Measurements from ENCODE around the gene EIF5A2. TPM values are rescaled to one million over a fixed set of nuclear protein-coding genes. Genes with fewer than 3 reads are reported as not detected.
A peak's percentile ranks its signal among the peaks of the same experiment; 100 is the strongest.

The EIF5A2 gene
- 6.1 and 6.9 TPM in 2 replicates for total RNA-seq

- TF ChIP-seq, protein P1, sequence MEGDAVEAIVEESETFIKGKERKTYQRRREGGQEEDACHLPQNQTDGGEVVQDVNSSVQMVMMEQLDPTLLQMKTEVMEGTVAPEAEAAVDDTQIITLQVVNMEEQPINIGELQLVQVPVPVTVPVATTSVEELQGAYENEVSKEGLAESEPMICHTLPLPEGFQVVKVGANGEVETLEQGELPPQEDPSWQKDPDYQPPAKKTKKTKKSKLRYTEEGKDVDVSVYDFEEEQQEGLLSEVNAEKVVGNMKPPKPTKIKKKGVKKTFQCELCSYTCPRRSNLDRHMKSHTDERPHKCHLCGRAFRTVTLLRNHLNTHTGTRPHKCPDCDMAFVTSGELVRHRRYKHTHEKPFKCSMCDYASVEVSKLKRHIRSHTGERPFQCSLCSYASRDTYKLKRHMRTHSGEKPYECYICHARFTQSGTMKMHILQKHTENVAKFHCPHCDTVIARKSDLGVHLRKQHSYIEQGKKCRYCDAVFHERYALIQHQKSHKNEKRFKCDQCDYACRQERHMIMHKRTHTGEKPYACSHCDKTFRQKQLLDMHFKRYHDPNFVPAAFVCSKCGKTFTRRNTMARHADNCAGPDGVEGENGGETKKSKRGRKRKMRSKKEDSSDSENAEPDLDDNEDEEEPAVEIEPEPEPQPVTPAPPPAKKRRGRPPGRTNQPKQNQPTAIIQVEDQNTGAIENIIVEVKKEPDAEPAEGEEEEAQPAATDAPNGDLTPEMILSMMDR (IDR thresholded peaks at IDR 0.05) = no peak
- ChIA-PET POLR2A (interaction anchor here (1.0 to 3.2 kb wide), 4 partner anchors 38 to 685 kb away, joined by 3 to 42 read pairs (median 5); partner anchors contain the start of gene RPL22L1), CTCF (interaction anchor here (0.5 to 0.9 kb wide), 2 partner anchors 39 to 593 kb away, joined by 3 to 4 read pairs; no protein-coding TSS in a partner anchor)
- peak within 1 kb of the TSS; percentile 94 for H3K4me3 Mint-ChIP-seq
- DNase-seq = peak; percentile 77
- peaks cover 14% of the 10 kb centered on the region for H3K9me3 Mint-ChIP-seq
- H3K27me3 Mint-ChIP-seq = no peaks in the 10 kb centered on the region
- H3K27ac Mint-ChIP-seq = peak within 1 kb of the TSS; percentile 86
- intact Hi-C loops (cut with micrococcal nuclease) = loop anchor here (1.0 to 10.0 kb wide), 4 partner anchors 38 to 1143 kb away; partner anchors contain the start of genes RPL22L1, SKIL, TERC and TNIK
- H3K36me3 Mint-ChIP-seq (ENCODE audit: low read depth) = peaks cover 2% of the 10 kb centered on the region
- H3K4me1 Mint-ChIP-seq = peaks cover 18% of the 10 kb centered on the region
- peak; percentile 95 for ATAC-seq (ENCODE audit: low read depth)
Observed at GRCh38 chr3:170908235-170909116, at the start of gene EIF5A2. Gene EIF5A2 (minus strand): TSS chr3:170908637. CDS start chr3:170907806, 831 bp downstream.

GRCh38 chr3:170956647-170957046 is 48.2 kb upstream of the EIF5A2 start:
- Mint-ChIP-seq H3K9me3 (no peaks in the 10 kb centered on the region), H3K4me1 (no peaks in the 10 kb centered on the region), H3K36me3 (ENCODE audit: low read depth) (no peaks in the 10 kb centered on the region), H3K27me3 (peaks cover 7% of the 10 kb centered on the region), H3K4me3 (no peak overlapping the region), H3K27ac (no peak overlapping the region)
- intact Hi-C loops (cut with micrococcal nuclease) = no loop called here
- TF ChIP-seq, protein P1 (IDR thresholded peaks at IDR 0.05) = no peak
- ChIA-PET CTCF (no interaction called here), POLR2A (no interaction called here)
- DNase-seq = no peak
- ATAC-seq (ENCODE audit: low read depth) = no peak

DNA sequence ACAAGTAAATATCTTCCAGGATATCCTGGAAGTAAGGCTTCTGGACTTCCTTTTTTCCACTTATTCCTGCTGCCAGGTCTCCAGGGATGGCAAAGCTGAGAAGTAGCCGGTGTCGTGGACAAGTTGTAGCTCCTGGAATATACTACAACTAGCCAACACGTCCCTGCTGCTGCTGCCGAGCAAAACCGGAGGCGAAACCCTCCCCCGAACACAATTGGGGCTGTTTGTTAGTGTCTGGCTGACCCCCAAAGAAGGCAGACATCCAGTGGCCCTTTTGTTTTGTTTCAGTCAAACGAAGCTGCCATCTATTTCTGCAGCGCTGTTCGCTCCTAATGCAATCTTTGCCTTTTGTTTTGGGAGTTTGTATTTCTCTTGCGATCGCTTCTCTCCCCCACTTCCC is 45.3 kb upstream of the EIF5A2 start:
- TF ChIP-seq, protein P1 (IDR thresholded peaks at IDR 0.05) = no peak
- H3K27me3 Mint-ChIP-seq = peaks cover 2% of the 10 kb centered on the region
- DNase-seq (no peak), ATAC-seq (ENCODE audit: low read depth) (no peak)
- no peaks in the 10 kb centered on the region for H3K36me3 Mint-ChIP-seq (ENCODE audit: low read depth)
- ChIA-PET POLR2A (no interaction called here), CTCF (no interaction called here)
- no peaks in the 10 kb centered on the region for H3K4me1 Mint-ChIP-seq
- H3K4me3 Mint-ChIP-seq = no peak overlapping the region
- intact Hi-C loops (cut with micrococcal nuclease) = no loop called here
- H3K9me3 Mint-ChIP-seq = no peaks in the 10 kb centered on the region
- H3K27ac Mint-ChIP-seq = no peak overlapping the region

- ChIA-PET POLR2A (no interaction called here), CTCF (no interaction called here)
- no peaks in the 10 kb centered on the region for H3K9me3 Mint-ChIP-seq
- TF ChIP-seq, protein P1 (IDR thresholded peaks at IDR 0.05) = no peak
- no peak for ATAC-seq (ENCODE audit: low read depth)
- intact Hi-C loops (cut with micrococcal nuclease) = no loop called here
- H3K27me3 Mint-ChIP-seq = peaks cover 2% of the 10 kb centered on the region
- no peak overlapping the region for H3K4me3 Mint-ChIP-seq
- no peak overlapping the region for H3K27ac Mint-ChIP-seq
- DNase-seq = no peak
- H3K36me3 Mint-ChIP-seq (ENCODE audit: low read depth) = no peaks in the 10 kb centered on the region
- H3K4me1 Mint-ChIP-seq = no peaks in the 10 kb centered on the region
Observed at GRCh38 chr3:170953229-170953628, 44.8 kb upstream of the EIF5A2 start.

DNA sequence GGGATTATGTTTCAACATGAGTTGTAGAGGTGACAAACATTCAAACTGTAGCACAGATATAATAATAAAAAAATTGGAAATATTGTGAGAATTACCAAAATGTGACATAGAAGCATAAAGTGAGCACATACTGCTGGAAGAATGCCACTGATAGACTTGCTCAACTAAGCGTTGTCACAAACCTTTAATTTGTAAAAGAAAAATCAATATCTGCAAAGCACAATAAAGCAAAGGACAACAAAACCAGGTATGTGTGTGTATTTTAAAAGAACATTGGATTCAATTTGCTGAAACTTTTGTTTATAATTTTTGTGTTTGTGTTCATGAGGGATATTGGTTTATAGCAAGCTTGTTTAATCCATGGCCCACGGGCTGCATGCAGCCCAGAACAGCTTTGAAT is 40.8 kb upstream of the EIF5A2 start:
- ChIA-PET POLR2A (no interaction called here), CTCF (no interaction called here)
- peaks cover 21% of the 10 kb centered on the region for H3K27me3 Mint-ChIP-seq
- no peaks in the 10 kb centered on the region for H3K36me3 Mint-ChIP-seq (ENCODE audit: low read depth)
- no peaks in the 10 kb centered on the region for H3K4me1 Mint-ChIP-seq
- no peaks in the 10 kb centered on the region for H3K9me3 Mint-ChIP-seq
- intact Hi-C loops (cut with micrococcal nuclease) = no loop called here
- no peak for ATAC-seq (ENCODE audit: low read depth)
- no peak overlapping the region for H3K27ac Mint-ChIP-seq
- H3K4me3 Mint-ChIP-seq = no peak overlapping the region
- no peak for DNase-seq
- TF ChIP-seq, protein P1 (IDR thresholded peaks at IDR 0.05) = no peak
